Activated CD8-positive, alpha-beta memory T cell treated with anti-CD3 and anti-CD28 coated beads for 48 hours (primary cell): ENCODE results near the gene TERF2IP.

ENCODE experiments used
- DNase-seq, 3 experiments: peaks; one replicate each; pipeline ENCODE4 v3.0.0-alpha.2; 2020; ENCODE audit warnings: low read depth in 2 of 3, low spot score in 2 of 3

Gene TERF2IP, protein sequence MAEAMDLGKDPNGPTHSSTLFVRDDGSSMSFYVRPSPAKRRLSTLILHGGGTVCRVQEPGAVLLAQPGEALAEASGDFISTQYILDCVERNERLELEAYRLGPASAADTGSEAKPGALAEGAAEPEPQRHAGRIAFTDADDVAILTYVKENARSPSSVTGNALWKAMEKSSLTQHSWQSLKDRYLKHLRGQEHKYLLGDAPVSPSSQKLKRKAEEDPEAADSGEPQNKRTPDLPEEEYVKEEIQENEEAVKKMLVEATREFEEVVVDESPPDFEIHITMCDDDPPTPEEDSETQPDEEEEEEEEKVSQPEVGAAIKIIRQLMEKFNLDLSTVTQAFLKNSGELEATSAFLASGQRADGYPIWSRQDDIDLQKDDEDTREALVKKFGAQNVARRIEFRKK

DNA sequence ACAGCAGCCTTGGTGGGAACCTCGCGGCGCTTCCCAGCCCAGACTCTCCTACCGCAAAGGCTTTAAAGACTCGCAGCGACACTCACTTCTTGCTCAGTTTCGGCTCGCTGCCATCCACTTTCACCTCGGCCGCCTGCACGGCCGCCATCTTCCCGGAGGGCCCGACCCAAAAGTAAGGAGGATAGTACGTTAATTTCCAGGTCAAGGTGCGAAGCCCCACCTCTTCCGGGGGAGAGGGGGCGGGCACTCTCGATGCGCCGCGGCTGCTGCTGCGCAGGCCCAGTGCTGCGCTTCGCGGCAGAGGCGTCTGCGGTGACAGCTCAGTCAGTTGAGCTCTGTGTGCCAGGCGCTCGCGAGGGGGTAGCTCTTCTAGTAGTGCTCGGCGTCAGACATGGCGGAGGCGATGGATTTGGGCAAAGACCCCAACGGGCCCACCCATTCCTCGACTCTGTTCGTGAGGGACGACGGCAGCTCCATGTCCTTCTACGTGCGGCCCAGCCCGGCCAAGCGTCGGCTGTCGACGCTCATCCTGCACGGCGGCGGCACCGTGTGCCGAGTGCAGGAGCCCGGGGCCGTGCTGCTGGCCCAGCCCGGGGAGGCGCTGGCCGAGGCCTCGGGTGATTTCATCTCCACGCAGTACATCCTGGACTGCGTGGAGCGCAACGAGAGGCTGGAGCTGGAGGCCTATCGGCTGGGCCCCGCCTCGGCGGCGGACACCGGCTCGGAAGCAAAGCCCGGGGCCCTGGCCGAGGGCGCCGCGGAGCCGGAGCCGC, at the start of gene TERF2IP, which contains the start of gene KARS1:
Gene TERF2IP (plus strand): TSS at position 282 of the 773 bp plus-strand sequence. CDS start 110 bp downstream, at position 392.
Gene KARS1 (minus strand): TSS at position 174 of the 773 bp plus-strand sequence. CDS start 26 bp downstream, at position 148.
- peak; percentile 57 to 89 (median 76) for DNase-seq

DNA sequence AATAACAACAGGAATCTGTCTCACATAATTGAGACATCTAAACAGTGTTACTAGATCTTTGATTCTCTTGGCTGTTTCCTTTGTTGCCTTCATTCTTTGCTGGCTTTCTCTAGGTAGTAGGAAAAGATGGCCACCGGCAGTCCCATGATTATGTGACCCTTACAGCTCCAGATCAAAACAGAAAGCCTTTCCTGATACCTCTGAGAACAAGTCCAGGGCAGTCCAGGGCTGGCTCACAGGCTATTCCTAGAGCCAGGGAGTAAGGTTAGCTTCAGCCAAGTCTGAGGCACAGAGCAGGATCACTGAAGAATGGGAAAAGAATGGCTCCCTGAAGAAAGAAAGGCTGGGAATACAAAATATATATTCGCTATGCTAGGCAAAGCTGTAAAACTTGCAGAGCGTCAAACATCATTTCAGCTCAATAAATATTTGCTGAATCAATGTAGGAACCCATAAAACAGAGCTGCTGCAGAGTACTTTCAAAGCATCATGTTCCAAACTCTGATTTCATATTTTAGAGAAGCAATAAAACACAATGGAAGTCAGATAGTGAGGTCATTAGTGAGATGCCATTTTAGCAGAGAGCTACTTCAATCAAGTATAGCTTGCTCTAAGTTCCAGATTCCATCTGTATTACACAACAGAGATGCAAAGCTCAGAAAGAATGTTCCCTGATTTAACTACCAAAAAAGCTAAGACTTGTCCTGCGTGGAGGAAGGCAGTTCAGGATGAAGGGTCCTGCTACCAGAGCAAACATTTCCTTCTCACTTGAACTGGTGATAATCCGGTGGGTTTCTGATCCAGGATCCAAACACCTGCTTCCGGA, 47.9 kb upstream of the TERF2IP start:
- no peak for DNase-seq

DNA sequence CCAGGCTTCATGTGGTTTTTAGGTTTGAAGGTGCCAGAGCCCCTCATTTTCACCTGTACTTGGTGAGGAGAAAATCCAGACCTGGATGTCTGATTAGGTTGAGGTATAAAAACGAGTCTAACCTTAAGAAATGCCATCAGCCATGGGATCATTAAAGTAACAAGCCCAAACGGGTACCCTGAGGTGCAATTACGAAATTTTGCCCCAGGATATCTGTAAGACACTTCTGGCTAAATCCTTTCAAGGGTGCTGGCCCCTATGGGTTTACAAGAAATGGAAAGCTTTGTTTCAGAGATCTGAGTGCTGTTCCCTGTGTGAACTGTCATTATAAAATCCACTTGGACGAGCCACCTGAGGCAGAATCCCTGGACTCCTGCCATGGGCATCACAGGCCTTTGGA, 44.3 kb upstream of the TERF2IP start:
- DNase-seq, result no peak

DNA sequence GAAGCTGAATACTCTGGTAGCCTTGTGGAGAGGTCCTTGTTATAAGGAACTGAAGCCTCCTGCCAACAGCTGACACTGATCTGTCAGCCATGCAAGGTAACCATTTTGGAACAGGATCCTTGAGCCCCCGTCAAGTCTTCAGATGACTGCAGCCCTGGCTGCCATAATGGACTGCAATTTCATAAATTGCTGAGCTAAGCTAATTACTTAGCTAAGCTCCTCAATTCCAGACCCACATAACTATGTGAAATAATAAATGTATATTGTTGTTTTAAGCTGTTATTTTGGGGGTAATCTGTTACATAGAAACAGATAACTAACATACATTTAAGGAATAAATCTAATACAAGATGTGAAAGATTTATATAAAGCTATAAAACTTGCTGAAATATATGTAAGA, 41.1 kb upstream of the TERF2IP start:
- DNase-seq, result no peak

DNA sequence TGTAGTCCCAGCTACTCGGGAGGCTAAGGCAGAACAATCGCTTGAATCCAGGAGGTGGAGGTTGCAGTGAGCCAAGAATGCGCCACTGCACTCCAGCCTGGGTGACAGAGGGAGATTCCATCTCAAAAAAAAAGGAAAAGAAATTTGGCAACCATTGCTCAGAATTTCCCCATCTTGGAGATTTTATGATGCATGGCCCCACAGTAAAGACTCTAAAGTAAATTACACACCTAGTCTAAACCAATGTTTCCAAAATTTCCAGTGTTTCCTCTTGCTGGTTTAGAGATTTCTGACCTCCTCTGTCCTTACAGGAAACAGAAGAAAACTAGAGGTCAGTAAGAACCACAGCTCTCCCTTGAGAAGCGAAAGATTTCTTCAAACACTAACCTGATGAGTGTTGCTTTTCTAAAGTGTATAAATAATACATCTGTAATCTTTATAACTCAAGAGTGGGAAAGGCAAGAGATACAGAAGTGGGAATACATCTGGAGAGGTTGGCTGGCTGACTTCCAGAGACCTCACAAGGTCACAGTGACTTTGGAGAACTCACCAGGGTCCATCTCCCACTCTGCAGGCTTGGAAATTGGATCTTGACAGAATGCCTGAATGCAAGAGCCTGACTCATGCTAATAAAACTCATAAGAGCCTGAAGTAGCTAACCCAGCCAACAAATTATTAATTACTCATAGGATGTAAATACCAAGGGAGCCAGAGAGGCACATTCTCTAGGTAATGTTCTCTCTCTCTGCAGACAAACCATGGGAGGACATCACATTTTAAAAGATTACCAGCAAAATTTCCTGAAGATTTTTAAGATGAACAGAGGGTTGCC, 33.3 kb upstream of the TERF2IP start:
- DNase-seq, result no peak

DNA sequence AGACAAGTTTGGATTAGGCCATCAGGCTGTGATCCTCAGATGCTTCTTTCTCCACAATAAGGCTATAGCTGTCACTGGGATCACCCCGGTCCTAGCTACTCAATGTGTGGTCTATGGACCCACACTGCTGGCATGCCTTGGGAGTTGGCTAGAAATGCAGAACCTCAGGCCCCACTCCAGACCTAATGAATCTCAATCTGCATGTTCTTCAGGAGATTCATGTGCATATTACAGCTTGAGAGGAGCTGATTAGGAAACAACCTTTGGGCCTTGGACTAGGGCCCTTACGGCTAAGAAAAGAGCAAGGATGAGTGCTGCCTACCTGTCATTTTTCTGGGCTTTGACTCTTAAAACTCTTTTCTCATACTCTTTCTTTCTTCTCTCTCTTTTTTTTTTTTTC, 32.0 kb upstream of the TERF2IP start:
- no peak for DNase-seq

DNA sequence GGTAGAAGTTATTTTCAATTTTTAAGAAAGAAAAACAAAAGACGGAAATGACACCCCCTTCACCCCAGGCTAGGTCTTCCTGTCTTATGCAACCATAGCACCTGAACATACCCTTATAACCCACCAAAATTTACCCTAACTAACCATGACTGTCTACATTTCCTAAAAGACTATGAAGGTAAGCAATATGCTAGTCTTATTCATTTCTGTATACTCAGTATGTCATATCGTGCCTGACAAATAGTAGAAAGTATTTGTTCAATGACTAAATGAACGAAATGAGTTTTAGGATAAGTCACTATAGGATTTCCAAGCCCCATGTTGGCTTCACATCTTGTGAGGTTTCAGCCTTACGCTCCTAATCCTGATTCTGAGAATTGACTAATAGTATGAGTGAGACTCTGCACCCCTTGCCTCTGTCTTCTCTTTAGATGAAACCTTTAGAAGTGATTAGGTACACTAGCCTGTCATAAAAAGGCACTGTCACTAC, 31.0 kb upstream of the TERF2IP start:
- no peak for DNase-seq

DNA sequence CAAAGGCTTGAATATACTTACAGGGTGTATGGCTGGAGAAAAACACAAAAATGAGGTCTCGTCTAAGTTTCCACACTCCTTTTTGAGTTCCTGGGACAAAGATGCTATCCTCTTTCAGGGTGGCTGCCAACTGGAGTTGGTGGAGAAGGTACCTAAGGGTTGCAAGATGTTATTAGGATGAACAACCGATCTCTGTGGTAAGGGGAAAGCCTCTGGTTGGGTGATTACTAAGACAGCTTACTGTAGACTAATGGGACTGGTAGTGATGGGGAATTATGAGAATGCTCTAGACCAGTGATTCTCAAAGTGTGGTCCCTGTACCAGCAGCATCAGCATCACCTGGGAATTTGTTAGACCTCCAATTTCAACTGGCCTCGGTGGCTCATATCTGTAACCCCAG, 30.5 kb upstream of the TERF2IP start:
- DNase-seq, result no peak

DNA sequence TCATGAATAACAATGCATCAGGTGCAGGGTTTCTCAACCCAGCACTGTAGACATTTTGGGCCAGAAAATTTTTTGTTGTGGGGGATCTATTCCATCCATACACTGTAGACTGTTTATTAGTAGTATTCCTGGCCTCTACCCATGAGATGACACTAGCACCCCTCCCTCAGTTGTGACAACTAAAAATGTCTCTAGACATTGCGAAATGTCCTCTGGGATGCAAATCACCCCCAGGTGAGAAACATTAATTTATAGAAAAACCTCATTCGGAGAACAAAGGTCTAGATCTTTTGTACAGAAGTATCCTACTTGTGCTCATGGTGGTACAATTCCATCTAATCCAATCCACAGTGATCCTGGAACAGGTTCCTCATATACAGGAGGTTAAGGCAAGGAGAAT, 28.8 kb upstream of the TERF2IP start:
- DNase-seq, result no peak

DNA sequence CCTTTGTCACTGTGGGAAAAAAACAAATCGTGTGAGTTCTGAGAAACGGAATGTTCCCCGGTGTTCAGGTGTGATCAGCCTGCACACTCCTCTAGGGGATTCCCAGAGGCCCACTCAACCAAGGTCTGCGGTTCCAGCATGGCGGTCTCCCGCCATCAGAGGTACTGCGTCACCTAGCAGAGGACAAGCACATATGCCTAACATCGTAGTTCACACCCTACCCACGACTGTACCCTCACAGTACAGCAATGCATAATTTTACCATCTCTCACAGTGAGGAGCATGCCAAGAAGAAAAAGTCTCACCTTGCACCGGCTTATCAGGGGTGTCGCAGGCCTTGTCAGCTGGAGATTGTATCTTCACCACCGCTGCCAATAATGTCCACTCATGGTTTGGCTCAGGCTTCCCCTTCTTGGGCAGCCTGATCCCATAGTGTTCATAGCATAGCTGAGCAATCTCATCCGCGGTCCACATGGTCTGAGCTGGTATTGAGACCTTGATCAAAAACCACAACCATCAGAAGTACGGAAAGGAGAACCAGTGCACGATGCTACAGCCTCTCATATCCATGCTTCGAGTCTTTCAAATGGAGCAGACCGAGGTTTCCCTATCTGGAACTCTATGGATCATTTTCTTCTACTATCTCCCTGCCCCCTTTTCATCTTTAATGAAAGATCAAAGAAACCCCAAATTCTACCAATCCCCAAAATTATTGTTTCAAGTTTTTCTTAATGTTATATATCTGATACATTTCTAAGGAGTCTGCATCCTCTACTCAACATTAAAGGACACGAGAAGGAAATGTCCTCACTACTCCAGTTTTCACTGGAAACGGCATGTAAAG, 27.0 kb upstream of the TERF2IP start:
- peak in 1 of 3 experiments; percentile 24 for DNase-seq

DNA sequence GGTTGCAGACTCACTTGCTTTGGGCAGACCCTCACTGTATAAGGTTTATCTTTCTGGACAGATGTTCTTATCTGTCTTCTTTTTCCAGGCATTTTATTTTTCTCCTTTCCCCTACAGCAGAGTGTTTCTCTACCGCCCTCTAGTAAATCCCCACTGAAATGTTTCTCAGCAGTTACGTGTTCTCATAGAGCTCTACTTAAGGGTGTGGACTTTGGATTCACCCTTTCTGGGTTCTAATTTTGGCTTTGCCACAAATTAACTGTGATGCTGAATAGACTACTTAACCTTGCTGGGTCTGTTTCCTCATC, 26.4 kb upstream of the TERF2IP start:
- no peak for DNase-seq

DNA sequence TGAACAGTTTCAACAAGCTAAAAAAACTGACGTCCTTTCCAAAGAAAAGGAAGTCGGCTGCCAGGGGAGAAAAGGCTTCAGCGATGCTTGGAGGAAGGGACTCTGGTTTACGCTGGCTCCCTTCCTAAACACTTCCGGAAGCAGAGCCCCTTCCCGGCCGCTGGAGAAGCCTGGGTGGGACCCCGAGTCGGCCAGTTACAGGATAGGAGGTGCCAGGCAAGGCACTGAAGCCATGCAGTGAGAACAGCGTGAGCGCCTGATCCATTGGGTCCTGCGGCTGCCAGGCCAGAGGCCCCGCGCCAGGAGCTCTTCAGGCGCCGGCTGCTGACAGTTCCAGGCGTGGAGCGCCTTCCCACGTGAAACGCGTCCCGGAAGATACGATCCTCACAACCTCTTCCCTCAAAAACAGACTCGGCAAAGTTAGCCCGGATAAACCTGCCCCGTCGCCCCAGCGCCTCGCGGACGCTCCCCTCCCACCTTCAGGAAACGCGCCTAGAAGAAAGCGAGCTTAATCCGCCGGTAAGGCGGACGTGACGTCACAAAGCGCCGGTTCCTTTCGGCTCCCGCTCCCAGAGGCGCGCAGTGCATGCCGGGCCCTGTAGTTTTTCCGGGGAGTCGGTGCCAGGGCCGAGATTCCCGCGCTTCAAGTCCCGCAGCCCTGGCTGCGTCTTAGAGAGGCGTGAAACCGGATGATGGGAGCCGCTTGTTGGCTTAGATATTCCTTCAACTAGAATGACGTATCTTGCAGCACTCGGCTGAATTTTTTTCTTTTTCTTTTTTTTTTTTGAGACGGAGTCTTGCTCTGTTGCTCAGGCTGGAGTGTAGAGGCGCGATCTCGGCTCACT, 24.6 kb upstream of the TERF2IP start, which contains the start of gene ADAT1:
Gene ADAT1 (minus strand): TSS at position 521 of the 845 bp plus-strand sequence. CDS start 2,482 bp downstream, outside the sequence.
- DNase-seq, result peak; percentile 90 to 95 (median 95)

DNA sequence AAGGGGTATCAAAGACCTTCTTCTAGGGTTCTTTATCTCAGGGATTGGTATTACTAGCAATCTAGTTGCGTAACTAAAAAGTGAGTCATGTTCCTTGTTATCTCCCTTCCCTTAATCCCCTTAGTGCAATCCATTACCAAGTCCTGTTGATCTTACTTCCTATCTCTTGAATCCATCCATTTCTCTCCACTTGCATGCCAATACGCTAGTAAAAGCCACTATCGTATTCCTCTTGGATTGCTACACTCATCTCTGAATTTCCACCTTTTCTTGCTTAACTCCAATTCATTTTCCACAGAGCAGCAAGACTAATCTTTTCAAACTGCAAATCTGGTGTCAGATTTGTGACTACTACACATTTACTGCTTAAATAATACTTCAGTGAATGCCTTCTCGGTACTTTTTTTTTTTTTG, 22.6 kb upstream of the TERF2IP start:
- DNase-seq, result no peak

DNA sequence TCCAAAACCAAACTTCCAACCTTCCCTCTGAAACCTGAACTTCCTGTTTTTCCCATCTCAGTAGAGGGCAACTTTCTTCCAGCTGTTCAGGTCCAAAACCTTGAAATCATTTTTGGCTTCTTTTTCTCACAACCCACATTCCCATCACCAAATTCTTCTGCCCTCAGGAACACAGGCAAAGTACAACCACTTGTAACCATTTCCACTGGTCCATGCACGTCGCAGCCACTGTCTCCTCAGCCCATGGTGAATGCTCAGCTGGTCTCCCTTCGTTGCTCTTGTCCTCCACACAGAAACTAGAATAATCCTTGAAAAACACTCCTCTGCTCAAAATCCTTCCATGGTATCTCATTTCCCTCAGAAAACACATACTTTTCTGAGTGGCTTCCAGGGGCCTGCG, 20.8 kb upstream of the TERF2IP start:
- no peak for DNase-seq

DNA sequence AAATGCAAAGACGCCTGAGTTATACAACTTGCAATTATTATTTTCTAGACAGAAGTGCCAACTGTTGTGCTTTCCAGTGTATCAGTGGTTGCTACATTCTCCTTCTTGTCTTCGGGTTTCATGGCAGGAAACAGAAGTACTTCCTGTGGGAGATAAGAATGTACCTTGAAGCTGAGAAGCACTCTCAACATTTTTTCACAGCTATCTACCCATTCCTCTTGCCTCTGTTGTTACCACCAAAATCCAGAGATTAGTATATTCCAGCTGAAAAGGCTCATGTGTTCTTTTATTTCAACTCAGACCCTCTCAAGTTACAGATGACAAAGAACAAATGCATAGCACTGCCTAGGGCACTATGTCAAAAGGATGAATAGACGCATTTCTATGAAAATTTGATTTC, 19.7 kb upstream of the TERF2IP start:
- DNase-seq, result no peak

DNA sequence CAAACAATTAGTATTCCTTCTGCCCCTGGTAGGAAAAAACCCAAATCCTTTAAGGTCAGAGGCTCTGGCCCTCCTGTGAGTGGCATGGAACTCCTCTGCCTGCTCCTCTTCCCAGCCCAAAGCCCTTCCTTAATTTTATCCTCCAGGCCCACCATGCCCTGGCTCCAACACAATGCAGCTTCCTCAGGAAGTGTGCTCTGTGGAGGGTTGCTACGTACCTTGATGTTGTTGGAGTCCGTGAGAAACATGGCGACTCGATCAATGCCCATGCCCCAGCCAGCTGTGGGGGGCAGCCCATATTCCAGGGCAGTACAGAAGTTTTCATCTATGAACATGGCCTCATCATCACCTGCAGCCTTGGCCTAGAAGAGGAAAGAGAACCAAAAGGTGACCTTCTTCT, 19.2 kb upstream of the TERF2IP start:
- DNase-seq, result no peak

DNA sequence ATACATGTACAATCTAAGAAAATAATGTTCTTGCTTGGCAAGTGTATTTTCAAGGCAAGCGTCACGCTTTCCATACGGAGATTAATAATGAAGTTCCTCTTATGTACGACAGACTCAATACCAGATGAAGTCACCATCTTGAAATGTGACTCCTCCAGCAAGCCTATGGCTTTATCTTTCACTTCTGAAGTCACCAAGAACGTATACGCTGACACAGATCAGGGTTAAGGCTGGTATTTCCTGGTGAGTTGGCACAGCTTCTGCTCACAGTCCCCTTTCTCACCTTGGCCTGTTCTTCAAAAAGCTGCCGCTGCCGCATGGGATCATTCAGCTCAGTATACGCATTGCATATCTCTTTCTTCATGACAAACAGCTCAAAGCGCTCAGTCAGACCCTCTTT, 18.4 kb upstream of the TERF2IP start:
- no peak for DNase-seq

DNA sequence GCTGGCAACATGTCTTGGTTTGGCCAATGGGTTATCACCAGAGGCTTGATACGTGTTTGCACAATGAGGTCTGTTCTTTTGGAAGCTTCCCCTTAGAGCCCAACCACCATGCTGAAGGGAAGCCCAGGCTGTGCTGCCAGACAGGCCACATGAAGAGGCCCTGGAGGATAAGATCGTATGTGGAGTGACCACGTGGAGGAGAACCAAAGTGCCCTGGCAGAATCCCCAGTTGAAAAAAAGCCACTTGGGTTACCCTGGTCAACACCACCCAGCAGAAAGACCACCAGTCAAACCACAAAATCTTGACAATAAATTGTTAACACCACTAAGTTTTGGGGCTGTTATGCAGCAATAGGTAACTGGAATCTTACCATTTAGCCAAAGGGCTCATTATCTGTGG, 17.5 kb upstream of the TERF2IP start:
- no peak for DNase-seq

DNA sequence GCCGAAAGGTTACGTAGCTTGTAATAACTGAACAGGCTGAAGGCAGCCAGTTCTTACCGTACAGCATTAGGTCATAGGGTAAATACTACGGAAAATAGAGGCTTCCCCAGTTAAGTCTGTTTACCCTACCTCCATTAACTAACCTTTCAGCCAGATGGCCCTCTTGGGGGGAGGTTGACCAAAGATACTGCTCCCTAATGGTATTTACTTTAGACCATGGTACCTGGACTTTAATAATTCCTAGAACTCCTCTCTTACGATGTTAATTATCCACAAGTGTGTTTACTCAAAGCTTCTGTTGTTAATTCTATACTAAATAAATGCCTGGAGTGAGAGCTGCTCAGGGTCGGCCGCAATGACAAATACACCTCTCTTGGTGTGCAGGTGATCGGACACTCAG, 14.7 kb upstream of the TERF2IP start:
- no peak for DNase-seq
